Amygdala (tissue), 56 donors: ENCODE measurements around the gene MRPL38.

Experiments used
- DNase-seq, 56 donors: peaks; one replicate each; lab custom pipeline; 2025; lab: John Stamatoyannopoulos, UW

MRPL38 gene

DNA sequence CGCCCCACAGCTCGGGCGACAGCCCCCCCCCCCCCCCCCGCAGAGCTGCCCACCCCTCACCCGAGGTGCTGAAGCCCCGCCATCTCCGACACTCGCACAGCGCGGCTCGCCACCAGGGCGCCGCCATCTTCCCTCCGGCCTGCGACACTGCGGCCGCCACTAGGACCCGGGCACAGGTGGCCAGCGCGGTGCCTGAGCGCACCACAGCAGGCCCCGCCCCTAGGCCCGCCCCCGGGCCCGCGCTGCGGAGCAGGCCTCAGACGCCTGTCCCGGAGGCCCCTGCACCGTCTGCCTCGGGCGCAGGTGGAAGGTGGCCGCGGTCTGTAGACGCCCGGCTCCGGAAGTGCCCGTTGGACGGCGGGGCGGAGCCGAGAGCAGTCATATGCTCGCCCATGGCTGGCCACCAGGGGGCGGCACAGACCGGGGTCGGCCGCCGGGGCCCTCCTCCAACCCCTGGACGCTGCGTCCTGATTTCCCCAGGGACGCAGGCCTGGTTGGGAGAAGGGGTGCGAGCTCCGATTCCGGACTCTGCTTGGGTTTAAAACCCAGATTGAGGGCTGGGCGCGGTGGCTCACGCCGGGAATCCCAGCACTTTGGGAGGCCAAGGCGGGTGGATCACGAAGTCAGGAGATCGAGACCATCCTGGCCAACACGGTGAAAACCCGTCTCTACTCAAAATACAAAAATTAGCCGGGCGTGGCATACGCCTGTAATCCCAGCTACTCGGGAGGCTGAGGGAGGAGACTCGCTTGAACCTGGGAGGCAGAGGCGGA, at the start of gene MRPL38:
MRPL38 (minus strand) TSS at position 136 of the 773 bp plus-strand sequence; CDS start at position 127, 9 bp downstream.
- DNase-seq, result peak; percentile 59 to 99 (median 80)

DNA sequence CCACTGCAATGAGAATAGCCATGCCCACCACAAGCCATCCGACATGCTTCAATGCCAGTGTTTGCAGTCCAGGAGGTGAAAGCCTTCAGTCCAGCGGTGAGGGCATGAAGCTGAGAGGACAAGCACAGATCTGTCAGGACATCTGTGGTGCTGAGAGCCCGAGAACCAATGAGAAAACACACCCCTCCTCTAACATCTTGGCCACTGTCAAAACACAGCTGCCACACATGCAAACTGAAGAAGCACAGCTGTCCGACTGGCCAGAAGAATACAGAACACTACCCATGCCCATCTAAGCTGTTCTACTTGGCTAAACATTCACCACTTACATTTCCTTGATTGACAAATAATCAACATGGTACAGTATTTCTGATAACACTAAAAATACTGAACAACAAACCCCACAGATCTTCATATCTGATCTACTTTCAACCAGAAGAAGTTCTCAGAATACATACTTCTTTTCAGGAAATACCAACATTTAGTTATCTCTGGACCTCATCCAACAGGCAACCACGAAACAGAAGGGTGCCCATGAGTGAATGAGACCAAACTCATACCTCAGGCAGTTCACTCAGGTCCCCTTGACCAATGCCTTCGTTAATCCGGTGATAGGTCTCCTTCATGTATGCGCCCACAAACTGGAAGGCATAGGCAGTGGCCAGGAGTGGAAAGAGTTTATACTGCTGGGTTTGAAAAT, 46.3 kb upstream of the MRPL38 start:
- DNase-seq, result peak in 9 of 56 donors; percentile 1 to 33 (median 8)

DNA sequence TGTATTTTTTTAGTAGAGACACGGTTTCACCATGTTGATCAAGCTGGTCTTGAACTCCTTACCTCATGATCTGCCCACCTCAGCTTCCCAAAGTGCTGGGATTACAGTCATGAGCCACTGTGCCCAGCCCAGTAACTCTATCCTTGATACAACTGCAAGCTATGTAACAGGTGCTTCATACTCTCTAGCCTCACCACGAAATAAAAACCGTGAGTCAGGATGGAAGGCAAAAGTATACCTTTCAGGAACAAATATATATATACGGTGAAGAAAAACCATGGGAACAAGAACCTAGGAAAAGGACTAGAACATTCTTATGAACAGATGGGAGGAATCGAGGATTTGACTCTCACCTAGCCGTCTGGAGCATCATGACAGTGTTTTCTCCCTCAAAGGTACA, 45.7 kb upstream of the MRPL38 start:
- DNase-seq, result no peak

DNA sequence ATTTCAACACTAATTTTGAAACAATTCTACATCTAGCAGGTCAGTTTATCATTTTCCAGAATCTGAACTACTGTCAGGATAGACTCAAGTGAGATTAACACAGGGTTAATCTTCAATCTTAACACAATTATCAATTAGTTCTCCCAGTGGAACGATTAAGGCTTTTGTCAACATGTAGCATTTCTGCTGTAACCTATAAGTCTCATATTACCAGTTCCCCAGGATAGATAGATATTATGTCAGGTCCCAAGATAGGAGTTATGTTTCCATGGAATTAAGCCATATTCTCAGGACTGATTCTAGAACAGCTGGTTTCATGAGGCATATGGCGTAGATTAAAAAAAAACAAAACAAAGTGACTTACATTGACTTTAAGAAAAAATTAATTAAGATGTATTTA, 40.5 kb upstream of the MRPL38 start:
- no peak for DNase-seq

DNA sequence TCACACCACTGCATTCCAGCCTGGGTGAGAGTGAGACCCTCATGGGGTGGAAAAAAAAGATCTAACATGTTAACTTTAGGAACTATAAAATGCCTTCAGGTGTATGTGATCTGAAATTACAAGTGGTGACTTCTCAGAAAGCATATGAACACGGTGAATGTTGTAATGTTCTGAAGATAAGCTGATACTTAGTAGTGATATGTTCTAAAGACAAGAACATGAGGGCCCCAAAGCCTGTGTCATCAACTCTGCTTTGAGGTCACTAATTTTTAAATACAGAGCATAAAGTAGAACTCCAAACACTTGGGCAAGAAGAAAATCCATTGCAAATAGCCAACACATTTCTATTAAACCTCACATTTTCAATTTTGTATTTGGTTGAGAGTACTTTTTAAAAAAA, 38.8 kb upstream of the MRPL38 start:
- no peak for DNase-seq

DNA sequence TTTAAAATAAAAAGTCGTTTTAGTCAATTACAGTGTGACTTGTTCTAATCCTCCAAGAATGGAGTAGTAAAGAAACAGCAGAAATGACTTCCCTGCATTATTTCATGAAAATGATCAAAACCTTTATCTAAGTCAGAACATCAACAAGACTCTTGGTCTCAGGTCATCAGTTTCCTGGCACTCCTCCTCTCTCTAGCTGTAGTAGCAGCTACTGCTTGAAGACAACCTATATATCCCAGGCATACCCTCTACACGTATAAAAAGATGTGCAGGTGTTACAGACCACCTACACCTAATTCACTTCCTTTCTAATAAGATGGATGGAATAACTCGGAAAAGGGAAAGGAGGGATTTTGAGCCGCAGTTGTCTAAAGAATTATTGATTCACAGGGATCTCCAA, 37.8 kb upstream of the MRPL38 start:
- DNase-seq, result no peak

DNA sequence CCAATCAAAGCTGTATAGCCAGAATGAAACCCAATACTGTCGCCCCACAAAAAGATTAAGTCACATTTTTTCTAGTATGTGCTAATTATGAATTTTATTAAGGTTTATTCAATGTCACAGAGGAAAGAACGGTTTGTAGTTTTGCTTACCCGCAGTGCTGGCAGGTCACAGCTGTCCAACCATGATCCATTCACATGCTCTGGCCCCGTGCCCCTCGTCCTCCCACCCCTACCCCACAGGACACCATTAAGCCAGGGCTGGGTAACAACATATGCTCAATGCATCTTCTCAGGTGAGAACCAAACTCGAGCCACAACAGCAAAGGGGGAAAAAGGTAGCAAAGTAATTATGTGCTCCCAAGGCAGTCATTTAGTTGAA, 36.7 kb upstream of the MRPL38 start:
- no peak for DNase-seq

DNA sequence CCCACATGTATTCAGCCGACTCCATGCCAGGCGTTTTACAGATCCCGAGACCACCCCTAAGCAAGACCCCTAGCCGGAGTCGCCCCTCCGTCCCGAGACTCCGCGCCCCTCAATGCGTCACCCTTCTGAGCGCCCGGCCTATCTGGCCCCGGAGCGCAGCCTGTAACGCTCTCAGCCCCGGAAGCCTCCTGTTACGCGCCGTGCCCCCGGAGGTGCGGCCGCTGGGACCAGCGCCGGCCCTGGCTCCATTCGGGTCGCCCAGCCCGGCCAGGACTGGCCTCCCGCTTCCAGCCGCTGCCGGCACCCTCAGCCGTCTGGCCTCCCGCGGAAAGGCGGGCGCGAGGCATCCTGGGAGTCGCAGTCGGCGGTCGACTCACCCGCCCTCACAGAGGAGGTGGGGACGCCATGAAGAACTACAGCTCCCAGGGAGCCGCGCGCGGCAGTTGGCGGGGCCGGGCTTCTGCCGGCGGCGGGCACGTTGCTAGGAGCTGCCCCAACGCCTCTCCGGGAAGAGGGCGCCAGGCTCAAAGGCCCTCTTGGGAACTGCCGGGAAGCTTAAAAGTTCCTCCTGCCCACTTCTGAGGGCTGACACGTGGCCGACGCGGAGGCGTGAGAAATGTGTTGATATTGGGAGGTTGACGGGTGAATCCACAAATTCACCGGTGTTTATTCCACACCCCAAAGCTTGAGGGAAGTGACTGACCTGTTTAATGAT, 36.2 kb upstream of the MRPL38 start, which contains the start of gene FBF1:
FBF1 (minus strand) TSS at position 316 of the 715 bp plus-strand sequence. CDS start 2,893 bp downstream, outside the sequence.
- DNase-seq, result peak; percentile 66 to 98 (median 92)

DNA sequence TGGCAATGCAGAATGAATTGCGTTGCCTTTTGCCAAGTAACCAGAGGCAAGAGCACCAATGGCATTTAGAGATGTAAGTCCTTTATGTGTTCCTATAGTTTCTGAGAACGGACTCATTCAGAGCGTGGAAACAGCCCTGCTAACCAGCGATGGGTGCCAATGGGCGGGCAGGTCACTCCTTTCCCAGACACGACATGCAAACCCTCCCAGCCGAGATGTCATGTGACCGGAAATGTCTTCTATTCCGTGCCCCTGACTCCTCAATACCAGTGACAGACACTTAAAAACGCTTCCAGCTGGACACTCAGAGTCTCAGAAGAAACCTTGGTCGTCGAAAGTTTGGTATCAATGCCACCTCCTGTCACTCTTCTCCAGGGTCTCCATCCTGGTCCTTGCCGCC, 33.0 kb upstream of the MRPL38 start:
- no peak for DNase-seq

DNA sequence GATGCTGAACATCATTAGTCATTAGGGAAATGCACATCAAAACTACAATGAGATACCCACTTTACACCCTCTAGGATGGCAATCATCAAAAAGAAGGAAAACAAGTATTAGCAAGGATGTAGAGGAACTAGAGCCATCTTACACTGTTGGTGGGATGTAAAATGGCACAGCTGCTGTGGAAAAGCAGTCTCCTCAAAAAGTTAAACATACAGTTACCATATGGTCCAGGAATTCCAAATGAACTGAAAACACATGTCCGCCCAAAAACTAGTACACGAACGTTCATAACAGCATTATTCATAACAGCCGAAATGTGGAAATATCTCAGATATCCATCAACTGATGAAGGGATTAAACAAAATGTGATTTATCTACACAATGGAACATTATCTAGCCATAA, 29.1 kb upstream of the MRPL38 start:
- no peak for DNase-seq

DNA sequence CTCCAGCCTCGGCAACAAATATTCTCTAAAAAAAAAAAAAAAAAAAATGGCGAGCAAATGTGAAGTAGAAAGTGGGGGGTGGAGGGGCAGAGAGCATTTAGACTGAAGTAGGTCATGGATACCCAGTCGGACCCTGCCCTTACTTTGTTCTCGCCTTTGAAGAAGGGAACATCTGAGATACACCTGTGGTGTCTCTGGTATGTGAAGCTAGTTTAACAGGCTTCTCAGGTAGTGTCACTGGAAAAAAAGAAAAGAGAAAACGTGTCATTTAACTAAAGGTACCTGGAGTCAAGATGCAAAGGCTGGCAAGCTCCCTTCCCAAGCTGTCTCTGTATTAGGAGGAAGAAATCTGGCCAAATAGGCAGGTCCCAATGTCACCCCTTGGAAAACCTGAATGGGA, 28.2 kb upstream of the MRPL38 start:
- no peak for DNase-seq

DNA sequence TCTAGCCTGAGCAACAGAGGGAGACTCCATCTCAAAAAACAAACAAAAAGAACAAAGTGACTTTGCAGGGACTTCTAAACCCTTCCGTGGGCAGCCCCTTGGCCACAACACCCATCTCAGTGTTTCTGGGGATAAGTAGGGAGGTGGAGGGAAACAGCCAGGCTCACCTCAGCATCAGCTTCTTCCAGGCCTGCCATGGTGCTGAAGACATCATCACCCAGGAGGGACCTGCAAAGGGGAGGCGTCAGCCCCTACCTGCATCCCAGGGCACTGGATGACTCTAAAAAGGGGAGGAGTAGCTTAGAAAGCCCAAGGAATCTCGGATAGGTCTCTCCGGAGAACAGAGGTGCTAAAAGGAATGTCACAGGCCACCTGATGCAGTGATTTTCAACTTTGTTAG, 26.4 kb upstream of the MRPL38 start:
- DNase-seq, result no peak

DNA sequence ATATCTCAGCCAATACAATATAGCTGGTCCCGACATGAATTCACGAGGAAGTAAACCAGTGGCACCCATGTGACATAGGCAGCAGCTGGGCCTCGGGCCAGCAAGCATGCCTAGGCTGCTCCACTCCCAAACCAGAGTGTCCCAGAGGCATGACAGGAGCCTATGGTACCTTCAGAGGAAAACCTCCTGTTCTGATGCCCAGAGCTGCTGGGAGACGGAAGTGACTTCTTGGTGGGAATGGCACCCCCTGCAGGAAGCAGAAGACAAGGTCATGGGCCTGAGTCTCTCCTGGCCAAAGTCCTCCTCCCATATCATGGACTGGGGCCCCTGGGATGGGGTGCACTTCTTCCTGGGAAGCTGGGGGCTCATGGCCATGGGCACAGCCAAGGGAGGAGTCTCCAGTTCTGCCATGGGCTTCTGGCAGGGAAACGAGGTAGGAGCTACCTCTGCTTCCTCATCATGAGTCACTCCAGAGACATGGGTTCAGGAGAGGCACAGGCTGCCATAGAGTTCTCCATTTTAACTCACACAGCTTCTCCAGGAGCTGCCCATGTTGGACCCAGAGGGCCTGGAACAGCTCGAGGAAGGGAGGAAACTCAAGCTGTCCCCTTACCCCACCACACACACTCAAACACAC, 22.7 kb upstream of the MRPL38 start:
- DNase-seq, result no peak

DNA sequence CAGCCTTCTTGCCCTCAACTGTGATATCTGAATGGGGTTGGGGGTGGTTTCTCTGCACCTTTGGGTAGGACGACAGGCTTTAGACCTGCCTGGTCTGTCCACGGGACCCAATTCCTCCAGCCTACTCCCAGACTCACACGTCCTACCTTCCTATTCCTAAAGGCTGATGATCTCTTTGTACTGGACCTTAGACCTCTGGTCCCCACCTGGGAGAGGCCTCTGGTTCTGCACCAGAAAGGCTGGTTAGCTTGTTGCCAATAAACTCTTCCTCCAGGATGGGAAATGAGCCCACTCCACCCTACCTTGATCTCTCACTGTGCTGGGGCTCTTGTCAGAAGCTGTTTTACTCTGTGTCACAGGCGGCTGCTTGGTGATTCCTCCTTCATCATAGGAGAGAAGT, 21.8 kb upstream of the MRPL38 start:
- no peak for DNase-seq

DNA sequence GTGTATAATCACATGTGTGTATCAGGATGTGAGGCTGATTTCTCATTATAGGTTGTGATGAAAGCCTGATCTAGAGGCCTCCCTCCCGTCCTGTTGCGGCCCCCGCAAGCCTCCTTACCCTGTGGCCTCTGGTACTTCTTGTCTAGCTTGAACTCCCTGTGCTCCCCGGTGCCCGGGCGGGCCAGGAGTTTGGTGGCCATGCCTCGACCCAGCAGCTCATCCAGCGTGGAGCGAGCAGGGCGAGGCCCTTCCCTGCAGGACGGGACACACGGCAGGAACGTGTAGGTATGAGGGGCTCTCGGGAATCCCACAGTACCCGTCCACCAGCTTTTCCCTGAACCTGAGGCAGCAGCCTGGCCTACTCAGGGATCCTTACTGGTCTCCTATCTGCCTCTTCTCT, 21.2 kb upstream of the MRPL38 start:
- DNase-seq, result no peak

DNA sequence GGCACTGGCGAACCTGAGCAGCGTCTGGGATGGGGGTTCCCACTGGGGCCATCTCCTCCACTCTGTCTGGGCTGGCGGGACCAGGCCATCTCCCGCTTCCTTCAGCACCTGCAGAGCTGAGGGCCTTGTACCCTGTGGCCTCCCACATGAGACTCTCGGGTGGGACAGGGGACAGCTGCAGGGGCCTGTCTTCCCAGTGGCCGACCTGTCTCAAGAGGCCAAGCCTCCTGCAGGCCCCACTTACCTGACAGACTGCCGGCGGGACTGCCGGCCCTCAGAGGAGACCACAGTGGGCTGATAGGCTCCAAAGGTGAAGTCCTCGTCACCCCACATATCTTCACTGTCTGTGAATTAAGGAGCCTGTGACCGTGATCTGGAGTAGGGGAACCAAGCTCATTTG, 20.4 kb upstream of the MRPL38 start:
- no peak for DNase-seq

DNA sequence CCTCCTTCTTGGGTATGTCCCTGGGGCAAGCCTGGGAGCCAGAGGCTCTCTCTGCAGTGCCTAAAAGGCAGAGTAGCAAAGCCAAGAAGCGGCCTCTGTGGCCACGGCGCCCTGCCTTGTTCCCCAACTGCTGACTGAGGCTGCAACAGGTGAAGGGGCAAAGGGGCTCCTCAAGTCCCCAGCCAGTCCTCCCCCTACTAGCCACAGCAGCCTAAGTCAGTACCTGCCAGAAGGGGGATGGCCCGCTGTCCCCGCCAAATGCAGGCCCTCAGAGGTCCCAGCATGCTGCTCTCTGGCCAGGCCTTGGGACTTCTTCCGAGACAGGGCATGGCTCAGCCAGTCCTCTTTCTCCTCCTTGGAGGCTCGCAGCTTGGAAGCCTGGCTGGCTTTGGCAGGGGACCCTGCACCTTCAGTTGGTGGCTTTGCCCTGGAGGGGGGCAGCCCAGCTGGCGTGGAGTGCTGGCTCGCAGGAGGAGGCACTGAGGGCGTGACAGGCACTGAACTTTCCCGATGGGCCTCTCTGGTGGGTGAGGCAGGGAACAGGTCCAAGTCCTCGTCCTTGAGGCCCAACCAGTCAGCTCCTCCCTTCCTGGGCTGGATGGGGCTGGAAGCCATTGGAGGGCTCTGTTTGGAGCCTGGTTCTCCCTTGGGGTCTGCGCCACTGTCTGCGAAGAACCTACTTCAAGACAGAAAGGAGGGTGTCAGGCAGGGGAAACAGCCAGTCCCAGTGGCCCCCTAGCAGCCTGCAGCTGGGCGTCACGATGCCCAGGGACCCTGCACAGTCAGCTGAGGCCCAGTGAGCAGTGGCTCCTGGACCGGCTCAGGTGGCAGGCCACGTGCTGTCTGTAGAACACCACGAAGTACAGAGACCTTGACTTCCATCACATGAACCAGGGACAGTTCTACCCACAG, 18.5 kb upstream of the MRPL38 start:
- DNase-seq, result no peak

DNA sequence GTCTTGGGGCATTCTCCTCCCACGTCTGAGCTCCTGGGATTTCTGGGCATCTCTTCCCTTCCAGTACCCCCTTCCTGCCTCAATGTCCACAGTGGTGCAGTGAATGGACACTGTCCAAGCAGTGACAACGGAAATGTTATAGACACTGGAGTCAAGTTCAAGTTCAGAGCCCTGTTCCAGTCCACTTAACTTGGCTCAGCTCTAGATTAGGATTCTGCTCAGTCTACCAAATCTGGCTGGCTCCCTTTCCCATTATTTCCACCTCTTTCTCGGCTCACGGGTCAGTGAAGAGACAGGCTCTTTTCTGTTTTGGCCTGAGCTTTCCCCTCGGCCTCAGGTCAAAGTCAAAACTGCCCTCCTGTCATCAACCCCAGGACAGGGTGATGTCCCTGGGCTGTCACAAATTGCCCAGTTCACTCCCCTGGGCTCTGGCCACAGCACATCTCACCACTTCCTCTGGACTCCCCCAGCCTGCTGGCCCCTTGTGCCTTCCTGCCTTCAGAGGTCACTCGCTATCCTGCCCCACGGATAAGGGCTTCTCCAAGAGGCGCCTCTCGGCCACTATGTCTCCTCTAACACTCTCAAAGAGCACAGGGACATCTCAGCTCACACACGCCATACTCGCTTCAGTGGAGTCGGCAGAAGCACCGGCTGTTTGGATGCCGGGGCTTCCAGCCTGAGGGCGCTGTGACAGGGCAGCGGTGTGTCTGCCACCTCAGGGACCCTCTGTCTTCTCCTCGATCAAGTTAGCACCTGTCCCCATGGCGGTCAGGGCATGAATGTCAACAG, 17.7 kb upstream of the MRPL38 start:
- DNase-seq, result no peak

DNA sequence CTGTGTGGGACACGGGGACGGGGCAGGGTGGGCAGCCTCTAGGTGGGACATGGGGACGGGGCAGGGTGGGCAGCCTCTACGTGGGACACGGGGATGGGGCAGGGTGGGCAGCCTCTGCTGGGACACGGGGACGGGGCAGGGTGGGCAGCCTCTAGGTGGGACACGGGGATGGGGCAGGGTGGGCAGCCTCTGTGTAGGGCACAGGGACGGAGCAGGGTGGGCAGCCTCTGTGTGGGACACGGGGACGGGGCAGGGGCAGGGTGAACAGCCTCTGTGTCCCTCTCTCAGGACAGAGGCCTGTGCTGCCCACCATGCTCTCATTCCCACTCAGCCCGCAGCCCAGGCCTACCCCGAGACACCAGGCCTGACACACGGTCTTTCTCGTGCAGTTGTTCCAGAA, 16.9 kb upstream of the MRPL38 start:
- DNase-seq, result no peak
